ENCODE measurements around the gene LRRC66. TPM values are rescaled to one million over a fixed set of nuclear protein-coding genes. Genes with fewer than 3 reads are reported as not detected.

Gene LRRC66
- total RNA-seq, 1 experiment from 2014 or later: not detected

DNA sequence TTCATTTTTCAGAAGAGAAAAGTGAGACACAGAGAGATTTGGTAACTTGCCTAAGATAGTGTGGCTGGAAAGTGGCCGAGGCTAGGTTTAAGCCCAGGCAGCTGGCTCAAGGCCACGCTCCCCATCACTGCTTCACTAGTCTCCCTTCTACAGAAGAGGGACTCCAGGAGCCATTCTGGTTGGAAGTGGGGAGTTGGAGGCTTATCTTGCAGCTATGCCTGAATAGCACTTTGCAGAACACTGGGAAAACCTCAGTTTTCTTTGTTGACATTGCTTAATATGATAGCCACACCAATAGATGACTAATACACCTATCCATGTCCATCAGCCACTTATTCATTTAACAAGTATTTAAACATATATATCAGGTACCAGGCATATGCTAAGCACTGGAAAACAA lies 18.5 kb downstream of the LRRC66 start:
- no peaks in the 10 kb centered on the region for H3K36me3 ChIP-seq (ENCODE audit: control insufficient read depth, insufficient read depth, low read length)
- 0 out of 2 replicates have a peak, but pooled peaks cover 3% of the 10 kb centered on the region for H3K4me1 ChIP-seq
- TF ChIP-seq, protein P1, sequence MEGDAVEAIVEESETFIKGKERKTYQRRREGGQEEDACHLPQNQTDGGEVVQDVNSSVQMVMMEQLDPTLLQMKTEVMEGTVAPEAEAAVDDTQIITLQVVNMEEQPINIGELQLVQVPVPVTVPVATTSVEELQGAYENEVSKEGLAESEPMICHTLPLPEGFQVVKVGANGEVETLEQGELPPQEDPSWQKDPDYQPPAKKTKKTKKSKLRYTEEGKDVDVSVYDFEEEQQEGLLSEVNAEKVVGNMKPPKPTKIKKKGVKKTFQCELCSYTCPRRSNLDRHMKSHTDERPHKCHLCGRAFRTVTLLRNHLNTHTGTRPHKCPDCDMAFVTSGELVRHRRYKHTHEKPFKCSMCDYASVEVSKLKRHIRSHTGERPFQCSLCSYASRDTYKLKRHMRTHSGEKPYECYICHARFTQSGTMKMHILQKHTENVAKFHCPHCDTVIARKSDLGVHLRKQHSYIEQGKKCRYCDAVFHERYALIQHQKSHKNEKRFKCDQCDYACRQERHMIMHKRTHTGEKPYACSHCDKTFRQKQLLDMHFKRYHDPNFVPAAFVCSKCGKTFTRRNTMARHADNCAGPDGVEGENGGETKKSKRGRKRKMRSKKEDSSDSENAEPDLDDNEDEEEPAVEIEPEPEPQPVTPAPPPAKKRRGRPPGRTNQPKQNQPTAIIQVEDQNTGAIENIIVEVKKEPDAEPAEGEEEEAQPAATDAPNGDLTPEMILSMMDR (IDR thresholded peaks at IDR 0.05; ENCODE audit: insufficient read depth in 1 of 2, low read depth in 1 of 2, low read length in 1 of 2, severe bottlenecking in 1 of 2, unreplicated experiment in 1 of 2): no peak
- H3K9me3 ChIP-seq: no peaks in the 10 kb centered on the region
- intact Hi-C loops (cut with micrococcal nuclease; ENCODE audit: unreplicated experiment): no loop called here
- no peak for DNase-seq
- Mint-ChIP-seq H3K9me3 (ENCODE audit: unreplicated experiment) (no peaks in the 10 kb centered on the region), H3K4me3 (ENCODE audit: unreplicated experiment) (no peak overlapping the region), H3K27me3 (ENCODE audit: insufficient read depth, unreplicated experiment) (peaks cover 2% of the 10 kb centered on the region), H3K36me3 (ENCODE audit: insufficient read depth, unreplicated experiment) (no peaks in the 10 kb centered on the region), H3K4me1 (ENCODE audit: low read depth, unreplicated experiment) (no peaks in the 10 kb centered on the region), H3K27ac (ENCODE audit: unreplicated experiment) (no peak overlapping the region)
- ChIA-PET POLR2A (interaction anchor here (0.5 kb wide), 1 partner anchor 121 kb away, joined by 5 read pairs; no protein-coding TSS in a partner anchor), CTCF (no interaction called here)
- no peak overlapping the region for H3K4me3 ChIP-seq (ENCODE audit: low read depth, low read length)
- no peaks in the 10 kb centered on the region for H3K27me3 ChIP-seq (replicated peaks; ENCODE audit: control insufficient read depth, insufficient read depth, low read length)
- no TSS peak for BruUV-seq (replicated peaks)

DNA sequence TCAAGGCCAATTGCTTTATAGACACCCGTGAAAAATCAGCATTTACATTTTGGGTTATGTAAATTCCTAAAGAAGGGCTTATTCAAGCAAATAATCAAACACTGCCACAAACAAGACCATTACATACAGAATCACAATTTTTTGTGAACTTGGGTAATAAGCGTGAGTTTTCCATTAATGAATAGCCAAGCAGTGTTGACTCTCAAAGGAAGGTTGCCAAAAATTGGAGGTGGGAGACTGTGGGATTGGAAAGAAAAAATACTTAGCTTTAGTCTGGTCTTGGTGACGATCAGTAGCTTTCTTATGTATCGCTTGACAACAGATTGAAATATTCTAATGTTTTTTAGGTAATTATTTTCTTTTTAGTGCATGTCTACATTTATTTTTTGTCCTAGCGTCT lies 20.9 kb downstream of the LRRC66 start:
- TF ChIP-seq, protein P1 (IDR thresholded peaks at IDR 0.05; ENCODE audit: insufficient read depth in 1 of 2, low read depth in 1 of 2, low read length in 1 of 2, severe bottlenecking in 1 of 2, unreplicated experiment in 1 of 2): no peak
- Histone ChIP-seq H3K9me3 (no peaks in the 10 kb centered on the region), H3K4me1 (0 out of 2 replicates have a peak, but pooled peaks cover 3% of the 10 kb centered on the region), H3K4me3 (ENCODE audit: low read depth, low read length) (no peak overlapping the region), H3K27me3 (replicated peaks; ENCODE audit: control insufficient read depth, insufficient read depth, low read length) (no peaks in the 10 kb centered on the region), H3K36me3 (ENCODE audit: control insufficient read depth, insufficient read depth, low read length) (no peaks in the 10 kb centered on the region)
- no peak for DNase-seq
- Mint-ChIP-seq H3K4me3 (ENCODE audit: unreplicated experiment) (no peak overlapping the region), H3K27ac (ENCODE audit: unreplicated experiment) (no peak overlapping the region), H3K36me3 (ENCODE audit: insufficient read depth, unreplicated experiment) (no peaks in the 10 kb centered on the region), H3K4me1 (ENCODE audit: low read depth, unreplicated experiment) (no peaks in the 10 kb centered on the region), H3K9me3 (ENCODE audit: unreplicated experiment) (no peaks in the 10 kb centered on the region), H3K27me3 (ENCODE audit: insufficient read depth, unreplicated experiment) (peaks cover 2% of the 10 kb centered on the region)
- POLR2A ChIA-PET: no interaction called here
- no TSS peak for BruUV-seq (replicated peaks)
- intact Hi-C loops (cut with micrococcal nuclease; ENCODE audit: unreplicated experiment): no loop called here
- CTCF ChIA-PET: no interaction called here

DNA sequence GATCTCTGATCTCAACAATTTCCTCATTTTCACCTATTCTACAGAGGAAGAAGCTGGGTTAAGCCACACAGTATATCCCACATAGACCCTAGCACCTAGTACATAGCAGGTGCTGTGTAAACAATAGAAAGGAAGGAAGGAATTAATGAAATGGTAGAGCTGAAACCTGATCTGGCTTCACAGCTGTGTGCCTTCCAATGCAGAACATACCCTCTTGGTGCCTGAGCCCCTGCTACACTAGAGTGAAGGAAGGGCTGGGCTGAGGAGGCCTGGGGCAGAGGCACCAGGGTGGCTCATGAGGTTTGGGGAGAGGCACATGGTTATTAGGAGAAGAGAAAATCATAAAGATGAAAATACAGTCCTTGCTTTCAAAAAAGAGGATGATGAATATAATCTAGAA lies 21.3 kb downstream of the LRRC66 start:
- no TSS peak for BruUV-seq (replicated peaks)
- Mint-ChIP-seq H3K4me3 (ENCODE audit: unreplicated experiment) (no peak overlapping the region), H3K4me1 (ENCODE audit: low read depth, unreplicated experiment) (no peaks in the 10 kb centered on the region), H3K27ac (ENCODE audit: unreplicated experiment) (no peak overlapping the region), H3K27me3 (ENCODE audit: insufficient read depth, unreplicated experiment) (peaks cover 2% of the 10 kb centered on the region), H3K36me3 (ENCODE audit: insufficient read depth, unreplicated experiment) (no peaks in the 10 kb centered on the region), H3K9me3 (ENCODE audit: unreplicated experiment) (no peaks in the 10 kb centered on the region)
- intact Hi-C loops (cut with micrococcal nuclease; ENCODE audit: unreplicated experiment): no loop called here
- H3K4me1 ChIP-seq: 0 out of 2 replicates have a peak, but pooled peaks cover 3% of the 10 kb centered on the region
- TF ChIP-seq, protein P1 (IDR thresholded peaks at IDR 0.05; ENCODE audit: insufficient read depth in 1 of 2, low read depth in 1 of 2, low read length in 1 of 2, severe bottlenecking in 1 of 2, unreplicated experiment in 1 of 2): no peak
- H3K27me3 ChIP-seq (replicated peaks; ENCODE audit: control insufficient read depth, insufficient read depth, low read length): no peaks in the 10 kb centered on the region
- no peak for DNase-seq
- ChIA-PET CTCF (no interaction called here), POLR2A (no interaction called here)
- H3K4me3 ChIP-seq (ENCODE audit: low read depth, low read length): no peak overlapping the region
- H3K36me3 ChIP-seq (ENCODE audit: control insufficient read depth, insufficient read depth, low read length): no peaks in the 10 kb centered on the region
- H3K9me3 ChIP-seq: no peaks in the 10 kb centered on the region

Data from Caco-2 (cell line).